Caco-2 (cell line): Measurements from ENCODE around the gene IDH3B. TPM values are rescaled to one million over a fixed set of nuclear protein-coding genes. Genes with fewer than 3 reads are reported as not detected.

ENCODE experiments used
- Bru-seq: library from RNA; stranded (reverse); fragments of 400-500 nt; gene quantifications from one replicate; lab custom pipeline; 2021; lab: Mats Ljungman, UMichigan
- BruChase-seq, 2 experiments: library from RNA; stranded (reverse); fragments of 400-500 nt; gene quantifications; one replicate each; lab custom pipeline; 2021; lab: Mats Ljungman, UMichigan
- BruUV-seq: library from RNA; stranded (reverse); fragments of 400-500 nt; replicated peaks from 2 replicates; lab custom pipeline; 2021; lab: Mats Ljungman, UMichigan
- CTCF ChIA-PET: fragments of 300-600 bp; sonication (Branson Sonifier 250); formaldehyde crosslinking; loops from one replicate; lab custom pipeline; 2022; ENCODE audit warnings: antibody characterized with exemption; lab: Charles Lee
- POLR2A ChIA-PET: fragments of 300-600 bp; sonication (Branson Sonifier 250); formaldehyde crosslinking; loops from one replicate; lab custom pipeline; 2022; ENCODE audit warnings: antibody characterized with exemption; lab: Charles Lee
- DNase-seq, 2 experiments: peaks; one replicate each; pipeline versions ENCODE4 v3.0.0 to v3.0.0-alpha.2; 2020 to 2022
- H3K27me3 ChIP-seq: replicated peaks from 2 replicates; pipeline ENCODE4 v1.6.0; 2011; ENCODE audit warnings: low read length; ENCODE audit not compliant: control insufficient read depth, insufficient read depth
- H3K36me3 ChIP-seq: 2 replicates; pipeline ENCODE4 v1.5.1; 2011; ENCODE audit warnings: low read length; ENCODE audit not compliant: control insufficient read depth, insufficient read depth
- H3K4me1 ChIP-seq: fragments of 250-450 bp; sonication (Bioruptor Pico); 2 replicates; pipeline ENCODE4 v1.5.1; 2020; ENCODE audit warnings: mild to moderate bottlenecking
- H3K4me3 ChIP-seq: 2 replicates; pipeline ENCODE4 v1.5.1; 2011; ENCODE audit warnings: low read depth, mild to moderate bottlenecking, control low read depth, low read length
- H3K9me3 ChIP-seq: fragments of 250-450 bp; sonication (Bioruptor Pico); 2 replicates; pipeline ENCODE4 v1.5.1; 2020; ENCODE audit warnings: mild to moderate bottlenecking, moderate library complexity
- H3K27ac Mint-ChIP-seq: one replicate; pipeline ENCODE4 v1.8.0; 2022; ENCODE audit warnings: mixed read lengths; ENCODE audit not compliant: unreplicated experiment
- H3K27me3 Mint-ChIP-seq: one replicate; pipeline ENCODE4 v1.8.0; 2022; ENCODE audit warnings: mixed read lengths; ENCODE audit not compliant: insufficient read depth, unreplicated experiment
- H3K36me3 Mint-ChIP-seq: one replicate; pipeline ENCODE4 v1.8.0; 2022; ENCODE audit warnings: mild to moderate bottlenecking, mixed read lengths; ENCODE audit not compliant: insufficient read depth, unreplicated experiment
- H3K4me1 Mint-ChIP-seq: one replicate; pipeline ENCODE4 v1.8.0; 2022; ENCODE audit warnings: low read depth, mixed read lengths; ENCODE audit not compliant: unreplicated experiment
- H3K4me3 Mint-ChIP-seq: one replicate; pipeline ENCODE4 v1.8.0; 2022; ENCODE audit warnings: mild to moderate bottlenecking, moderate library complexity, mixed read lengths; ENCODE audit not compliant: unreplicated experiment
- H3K9me3 Mint-ChIP-seq: one replicate; pipeline ENCODE4 v1.8.0; 2022; ENCODE audit warnings: mixed read lengths; ENCODE audit not compliant: unreplicated experiment
- CTCF ChIP-seq, 2 experiments: fragments of 200-600 bp in 1 of 2; IDR thresholded peaks; 1 replicate in 1 of 2; 2 replicates in 1 of 2; pipeline versions ENCODE4 v1.5.1 to v1.8.0; 2011 to 2022; ENCODE audit warnings: antibody characterized with exemption in 1 of 2, control low read depth in 1 of 2, inconsistent platforms in 1 of 2, low read depth in 1 of 2, low read length in 1 of 2, mild to moderate bottlenecking in 1 of 2, moderate library complexity in 1 of 2; ENCODE audit not compliant: insufficient read depth in 1 of 2, severe bottlenecking in 1 of 2, unreplicated experiment in 1 of 2
- intact Hi-C: fragments of 100-400 bp; cut with micrococcal nuclease; formaldehyde crosslinking; loops from one replicate; pipeline ENCODE4 v1.10.0; 2022; ENCODE audit not compliant: unreplicated experiment
- long read RNA-seq: library from polyadenylated mRNA; stranded (forward); transcript quantifications from one replicate; pipeline ENCODE4 v2.0.0, GENCODE V29; 2022
- total RNA-seq: library from RNA; stranded (reverse); gene quantifications from 2 replicates; pipeline ENCODE4 v1.2.3, GENCODE V29; 2022

Gene IDH3B
- 123 and 137 TPM in 2 replicates for total RNA-seq
- percentile 87 among the genes with signal in this experiment for Bru-seq, nascent RNA
- percentile 90 among the genes with signal in this experiment for BruChase-seq, experiment 1, labeled RNA remaining after a 2-hour chase
- BruChase-seq, experiment 2, labeled RNA remaining after a 6-hour chase, result percentile 94 among the genes with signal in this experiment
- long read RNA-seq, transcript IDH3B-206 (13 exons, 1,279 nt), result minor isoform, 15 of 532 reads
- long read RNA-seq, transcript IDH3B-201 (12 exons, 1,545 nt), result major isoform, 125 of 532 reads
- long read RNA-seq, partial matches to known transcripts, result 125 of 532 reads
- long read RNA-seq, other reads (novel, unspliced or antisense), result 262 of 532 reads

- no peak for TF ChIP-seq CTCF (IDR thresholded peaks at IDR 0.05; ENCODE audit: insufficient read depth in 1 of 2, low read depth in 1 of 2, low read length in 1 of 2, severe bottlenecking in 1 of 2, unreplicated experiment in 1 of 2)
Observed at GRCh38 chr20:2663887-2664719, at the start of gene IDH3B. Gene IDH3B, minus strand, starts transcription at chr20:2664216. Its CDS starts 28 bp downstream, at chr20:2664188.

GRCh38 chr20:2713285-2713684, 49.3 kb upstream of the IDH3B start:
- H3K36me3 ChIP-seq, result no peaks in the 10 kb centered on the region
- Mint-ChIP-seq H3K4me1 (no peaks in the 10 kb centered on the region), H3K9me3 (no peaks in the 10 kb centered on the region), H3K27ac (no peak overlapping the region), H3K27me3 (peaks cover 3% of the 10 kb centered on the region), H3K4me3 (no peak overlapping the region), H3K36me3 (no peaks in the 10 kb centered on the region)
- ChIA-PET POLR2A (interaction anchor here (0.6 kb wide), 2 partner anchors 13 to 114 kb away, joined by 3 to 15 read pairs; no protein-coding TSS in a partner anchor), CTCF (no interaction called here)
- no TSS peak for BruUV-seq
- peak; percentile 26 to 49 for TF ChIP-seq CTCF (IDR thresholded peaks at IDR 0.05; ENCODE audit: insufficient read depth in 1 of 2, low read depth in 1 of 2, low read length in 1 of 2, severe bottlenecking in 1 of 2, unreplicated experiment in 1 of 2)
- H3K4me3 ChIP-seq, result no peak overlapping the region
- no peaks in the 10 kb centered on the region for H3K27me3 ChIP-seq
- no peak for DNase-seq
- intact Hi-C loops, result loop anchor here (2.0 kb wide), 2 partner anchors 38 to 140 kb away; no protein-coding TSS in a partner anchor
- peaks cover 11% of the 10 kb centered on the region for H3K9me3 ChIP-seq
- no peaks in the 10 kb centered on the region for H3K4me1 ChIP-seq

More at GRCh38 chr20:2663887-2664719, at the start of gene IDH3B:
- Histone ChIP-seq H3K27me3 (no peaks in the 10 kb centered on the region), H3K4me1 (no peaks in the 10 kb centered on the region; the same call in 1 of the 2 replicates), H3K9me3 (no peaks in the 10 kb centered on the region), H3K4me3 (peak within 1 kb of the TSS; percentile 88), H3K36me3 (0 out of 2 replicates have a peak, but pooled peaks cover 3% of the 10 kb centered on the region)
- intact Hi-C loops, result loop anchor here (1.0 kb wide), 1 partner anchor 12 kb away; the partner anchor contains the start of gene NOP56
- CTCF ChIA-PET, result interaction anchor here (0.7 kb wide), 1 partner anchor 12 kb away, joined by 3 read pairs; the partner anchor contains the start of gene NOP56
- H3K27me3 Mint-ChIP-seq, result peaks cover 5% of the 10 kb centered on the region
- peak within 1 kb of the TSS; percentile 90 for H3K4me3 Mint-ChIP-seq
- H3K9me3 Mint-ChIP-seq, result no peaks in the 10 kb centered on the region
- H3K36me3 Mint-ChIP-seq, result peaks cover 42% of the 10 kb centered on the region
- POLR2A ChIA-PET, result interaction anchor here (0.6 to 1.8 kb wide), 5 partner anchors 10 to 497 kb away, joined by 3 to 25 read pairs (median 3); partner anchors contain the start of genes NOP56 and SNRPB
- BruUV-seq, result TSS peak; percentile 100
- H3K27ac Mint-ChIP-seq, result peak within 1 kb of the TSS; percentile 89
- peak; percentile 94 for DNase-seq
- H3K4me1 Mint-ChIP-seq, result peaks cover 7% of the 10 kb centered on the region
